Osteoblast (primary cell): ENCODE measurements around the gene EIF2D. TPM values are rescaled to one million over a fixed set of nuclear protein-coding genes. Genes with fewer than 3 reads are reported as not detected.

Experiments used
- DNase-seq: peaks from one replicate; pipeline ENCODE4 v3.0.0; 2011; ENCODE audit warnings: low spot score, mixed read lengths; ENCODE audit not compliant: insufficient read length; ENCODE audit errors: missing footprints
- H2AFZ ChIP-seq: 2 replicates; pipeline ENCODE4 v1.6.0; 2011; ENCODE audit warnings: mild to moderate bottlenecking, low read length
- H3K27ac ChIP-seq: 2 replicates; pipeline ENCODE4 v1.5.1; 2011; ENCODE audit warnings: mild to moderate bottlenecking, low read depth, low read length, moderate library complexity
- H3K27me3 ChIP-seq: 2 replicates; pipeline ENCODE4 v1.6.0; 2012; ENCODE audit warnings: mild to moderate bottlenecking, control low read depth, inconsistent platforms, low read length, moderate library complexity; ENCODE audit not compliant: insufficient read depth
- H3K36me3 ChIP-seq: 2 replicates; pipeline ENCODE4 v1.5.1; 2011; ENCODE audit warnings: mild to moderate bottlenecking, low read length, control low read depth, moderate library complexity; ENCODE audit not compliant: insufficient read depth
- H3K4me1 ChIP-seq: 2 replicates; pipeline ENCODE4 v1.5.1; 2011; ENCODE audit warnings: mild to moderate bottlenecking, low read length, control low read depth, moderate library complexity; ENCODE audit not compliant: insufficient read depth
- H3K4me2 ChIP-seq: 2 replicates; pipeline ENCODE4 v1.6.0; 2011; ENCODE audit warnings: mild to moderate bottlenecking, low read length; ENCODE audit not compliant: insufficient read depth
- H3K4me3 ChIP-seq: fragments of 200-600 bp; sonication (generic); 3 replicates; pipeline ENCODE4 v1.5.1; 2012; ENCODE audit warnings: mild to moderate bottlenecking, low read length, inconsistent platforms; ENCODE audit not compliant: insufficient read depth
- H3K79me2 ChIP-seq: 2 replicates; pipeline ENCODE4 v1.6.0; 2012; ENCODE audit warnings: mild to moderate bottlenecking, low read length, control low read depth, inconsistent platforms; ENCODE audit not compliant: insufficient read depth
- H3K9me3 ChIP-seq: 2 replicates; pipeline ENCODE4 v1.5.1; 2011; ENCODE audit warnings: low read depth, low read length, control low read depth
- H4K20me1 ChIP-seq: 2 replicates; pipeline ENCODE4 v1.6.0; 2012; ENCODE audit warnings: mild to moderate bottlenecking, low read length, control low read depth; ENCODE audit not compliant: insufficient read depth
- CTCF ChIP-seq: IDR thresholded peaks from 2 replicates; pipeline ENCODE4 v1.5.1; 2011; ENCODE audit warnings: mild to moderate bottlenecking, low read depth, low read length, moderate library complexity; ENCODE audit errors: extremely low read depth
- total RNA-seq: library from RNA; depleted of rRNA; stranded (reverse); fragments of >200 nt; gene quantifications from 2 replicates; pipeline ENCODE4 v1.2.3, GENCODE V29; 2012

EIF2D gene
- total RNA-seq, 1 donor, result 52.8 TPM

GRCh38 chr1:206544562-206545257, 67.6 kb downstream of the EIF2D start:
- H3K27me3 ChIP-seq, result peaks cover 5% of the 10 kb centered on the region
- H3K36me3 ChIP-seq, result no peaks in the 10 kb centered on the region
- no peaks in the 10 kb centered on the region for H4K20me1 ChIP-seq
- no peak overlapping the region for H3K4me2 ChIP-seq
- no peaks in the 10 kb centered on the region for H3K79me2 ChIP-seq
- peak; percentile 87 for DNase-seq
- peaks cover 10% of the 10 kb centered on the region for H3K4me1 ChIP-seq
- H3K9me3 ChIP-seq, result no peaks in the 10 kb centered on the region
- H3K4me3 ChIP-seq, result no peak overlapping the region
- no peak overlapping the region for H2AFZ ChIP-seq
- TF ChIP-seq CTCF, result peak; percentile 89
- no peak overlapping the region for H3K27ac ChIP-seq

Other genes with a start within 250 kb of the EIF2D start
- 14.7 and 18.8 TPM in 2 replicates for gene IKBKE, start 142.0 kb downstream of the EIF2D start, total RNA-seq
- 0.59 and 0.72 TPM in 2 replicates for gene RASSF5, start 104.9 kb downstream of the EIF2D start, total RNA-seq
- gene DYRK3, start 23.1 kb upstream of the EIF2D start, total RNA-seq, result 52.1 and 54.8 TPM in 2 replicates
- gene MAPKAPK2, start 72.4 kb upstream of the EIF2D start, total RNA-seq, result 38.0 and 40.1 TPM in 2 replicates
- gene IL19, start 158.3 kb upstream of the EIF2D start, total RNA-seq, result not detected in 2 replicates
- gene IL10, start 160.0 kb upstream of the EIF2D start, total RNA-seq, result not detected in 2 replicates